ENCODE measurements around the gene HDAC4.
A peak's percentile ranks its signal among the peaks of the same experiment; 100 is the strongest.

The HDAC4 gene

GRCh38 chr2:239021651-239022436, 379.0 kb downstream of the HDAC4 start:
- intact Hi-C loops (cut with DNase I): no loop called here
- DNase-seq: peak in 4 of 42 donors; percentile 1 to 30 (median 4)

GRCh38 chr2:239021224-239021623, 379.6 kb downstream of the HDAC4 start:
- intact Hi-C loops (cut with DNase I): no loop called here
- peak in 1 of 42 donors; percentile 0 for DNase-seq

- DNase-seq: peak in 2 of 42 donors; percentile 14 to 23
- intact Hi-C loops (cut with DNase I): no loop called here
Measured at GRCh38 chr2:239020541-239021041, 380.2 kb downstream of the HDAC4 start.

DNA sequence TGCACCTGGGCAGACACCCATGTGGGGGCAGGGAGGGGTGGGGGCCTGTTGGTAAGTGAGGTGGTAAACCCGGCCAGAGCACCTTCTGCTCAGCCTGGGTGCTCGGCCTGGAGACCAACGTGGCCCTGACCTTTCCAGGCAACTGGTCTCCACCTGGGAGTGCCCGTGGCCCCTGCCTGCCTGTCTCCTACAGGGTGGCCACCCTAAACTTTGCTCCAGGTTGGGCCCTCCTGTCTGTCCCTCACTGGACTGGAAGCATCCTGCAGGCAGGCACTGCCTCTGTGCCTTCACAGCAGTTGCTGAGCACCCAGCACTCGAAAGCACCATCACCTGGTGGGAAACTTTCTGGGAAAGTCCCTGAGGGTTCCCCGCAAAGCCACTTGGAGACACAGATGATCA, 381.6 kb downstream of the HDAC4 start:
- intact Hi-C loops (cut with DNase I): no loop called here
- peak in 1 of 42 donors; percentile 34 for DNase-seq

GRCh38 chr2:239018271-239019182, 382.3 kb downstream of the HDAC4 start:
- DNase-seq: peak in 22 of 42 donors; percentile 8 to 73 (median 39)
- intact Hi-C loops (cut with DNase I): no loop called here

GRCh38 chr2:239017491-239018098, 383.2 kb downstream of the HDAC4 start:
- peak in 1 of 42 donors; percentile 0 for DNase-seq
- intact Hi-C loops (cut with DNase I): no loop called here

- intact Hi-C loops (cut with DNase I): no loop called here
- DNase-seq: peak in 5 of 42 donors; percentile 1 to 22 (median 10)
Measured at GRCh38 chr2:239015901-239016675, 384.7 kb downstream of the HDAC4 start.

DNA sequence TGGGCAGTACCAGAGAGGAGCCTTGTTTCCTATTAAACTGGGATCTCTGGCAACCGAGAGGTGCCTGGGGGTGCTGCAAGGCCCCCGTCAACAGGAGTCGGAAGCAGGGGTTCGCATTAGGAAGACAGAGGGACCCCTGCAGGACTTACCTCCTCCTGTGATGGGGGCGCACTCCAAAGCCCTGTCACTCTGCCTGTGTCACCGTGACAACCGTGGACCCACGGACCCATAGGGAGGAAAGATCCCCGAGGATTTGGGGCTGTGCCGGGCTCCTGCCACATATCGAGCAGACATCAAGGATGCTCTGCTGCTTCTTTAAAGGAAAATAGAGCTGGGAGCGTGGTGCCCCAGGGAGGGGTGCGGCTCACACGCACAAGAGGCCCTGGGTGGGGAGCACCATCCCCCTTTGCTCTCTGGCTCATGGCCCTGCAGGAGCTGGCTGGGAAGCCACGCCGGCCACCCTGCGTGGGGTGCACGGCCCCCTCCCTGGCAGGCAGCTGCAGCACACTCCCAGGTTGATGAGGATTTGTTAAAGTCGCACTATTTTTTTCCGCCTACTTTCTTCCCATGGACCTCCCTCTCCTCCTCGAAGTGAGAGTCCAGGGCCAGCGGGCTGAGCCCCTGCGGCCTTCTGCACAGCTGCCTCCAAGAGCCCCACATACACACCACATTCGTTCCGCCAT, 385.5 kb downstream of the HDAC4 start:
- intact Hi-C loops (cut with DNase I): no loop called here
- peak in 5 of 42 donors; percentile 2 to 32 (median 20) for DNase-seq

- DNase-seq: peak in 23 of 42 donors; percentile 15 to 76 (median 47)
- intact Hi-C loops (cut with DNase I): no loop called here
Measured at GRCh38 chr2:239014458-239015217, 386.2 kb downstream of the HDAC4 start.

- DNase-seq: peak in 4 of 42 donors; percentile 4 to 63 (median 46)
- intact Hi-C loops (cut with DNase I): no loop called here
Measured at GRCh38 chr2:239013678-239013976, 387.2 kb downstream of the HDAC4 start.

DNA sequence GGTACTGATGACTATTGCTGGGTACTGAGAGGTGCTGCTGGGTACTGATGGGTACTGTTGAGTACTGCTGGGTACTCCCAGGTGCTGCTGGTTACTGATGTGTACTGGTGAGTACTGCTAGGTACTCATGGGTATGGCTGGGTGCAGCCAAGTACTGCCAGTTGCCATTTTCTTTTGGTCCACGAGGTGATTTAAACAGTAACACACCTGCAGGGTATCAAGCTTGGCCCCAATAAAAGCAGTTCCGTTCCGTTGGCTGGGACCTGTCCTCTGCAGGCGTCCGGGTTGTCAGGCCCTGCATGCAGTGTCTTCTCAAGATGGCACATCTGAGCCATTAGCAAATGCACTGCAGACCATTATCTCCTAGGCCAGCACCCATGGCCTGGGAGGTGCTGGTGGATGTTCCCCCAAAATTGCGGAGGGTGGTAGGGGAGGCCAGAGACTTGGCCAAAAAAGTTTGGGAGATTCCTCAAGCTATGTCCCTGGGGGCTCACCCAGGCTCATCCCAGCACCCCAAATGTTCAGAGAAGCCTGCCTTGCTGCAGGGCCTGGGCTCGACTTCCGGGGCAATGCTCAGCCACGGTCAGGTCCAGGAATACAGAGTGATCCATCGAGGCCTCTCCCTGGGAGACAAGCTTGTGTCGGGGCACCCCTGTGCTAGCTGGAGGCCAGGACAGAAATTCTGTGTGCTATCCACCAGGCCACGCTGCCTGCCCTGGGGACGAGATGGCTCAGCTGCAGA, 387.7 kb downstream of the HDAC4 start:
- intact Hi-C loops (cut with DNase I): no loop called here
- DNase-seq: peak in 4 of 42 donors; percentile 10 to 34 (median 26)

DNA sequence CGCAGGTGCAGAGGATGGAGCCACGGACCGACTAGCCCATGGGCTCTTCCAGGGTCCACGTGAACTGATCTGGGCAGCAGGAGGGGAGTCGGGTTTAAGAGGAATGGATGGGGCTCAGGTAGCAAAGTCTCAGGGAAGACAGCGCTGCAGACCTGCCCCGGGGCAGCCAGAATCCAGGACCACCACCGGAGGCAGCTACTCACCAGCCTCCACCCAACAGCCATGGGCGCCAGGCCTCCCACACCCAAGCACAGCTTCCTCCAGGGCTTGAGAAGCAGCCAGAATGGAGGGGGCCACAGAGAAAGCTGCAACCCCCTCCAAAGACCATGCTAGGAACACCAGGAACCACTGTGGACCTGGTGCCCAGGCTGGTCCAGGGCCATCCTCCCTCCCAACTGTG, 388.6 kb downstream of the HDAC4 start:
- intact Hi-C loops (cut with DNase I): no loop called here
- DNase-seq: peak in 4 of 42 donors; percentile 1 to 25 (median 9)

DNA sequence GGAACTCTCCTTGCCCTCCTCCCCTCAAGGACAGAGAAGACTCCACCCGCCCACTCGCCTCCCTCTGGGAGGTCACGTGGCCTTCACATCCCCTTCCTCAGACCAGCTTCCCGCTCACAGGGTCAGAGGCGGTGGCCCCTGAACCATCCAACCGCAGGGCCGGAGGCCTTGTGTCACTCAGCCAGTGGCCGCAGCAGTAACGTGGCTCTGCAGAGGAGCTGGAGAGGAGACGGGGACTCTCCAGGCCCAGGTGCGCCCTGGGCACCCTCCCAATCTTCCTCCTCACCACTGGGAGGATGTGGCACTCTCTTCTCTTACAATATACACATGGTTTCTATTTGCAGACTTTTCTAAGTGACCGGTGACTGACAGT, 391.2 kb downstream of the HDAC4 start:
- intact Hi-C loops (cut with DNase I): no loop called here
- DNase-seq: peak in 4 of 42 donors; percentile 12 to 32 (median 14)

GRCh38 chr2:239008677-239009588, 391.9 kb downstream of the HDAC4 start:
- DNase-seq: peak in 5 of 42 donors; percentile 4 to 19 (median 8)
- intact Hi-C loops (cut with DNase I): no loop called here

- peak in 4 of 42 donors; percentile 5 to 30 (median 10) for DNase-seq
- intact Hi-C loops (cut with DNase I): no loop called here
Measured at GRCh38 chr2:239008004-239008403, 392.8 kb downstream of the HDAC4 start.

Measured in head of caudate nucleus (tissue), 42 donors.